ENCODE data around the gene P2RX5. TPM values are rescaled to one million over a fixed set of nuclear protein-coding genes. Genes with fewer than 3 reads are reported as not detected.
"Not testable (repeated sequence)": the region's sequence is repeated elsewhere in the genome, so short reads cannot be mapped to it uniquely, and the experiment has no call there.

P2RX5 gene
- total RNA-seq, 4 donors from 2014 or later: 0.54 TPM; not detected in 3

DNA sequence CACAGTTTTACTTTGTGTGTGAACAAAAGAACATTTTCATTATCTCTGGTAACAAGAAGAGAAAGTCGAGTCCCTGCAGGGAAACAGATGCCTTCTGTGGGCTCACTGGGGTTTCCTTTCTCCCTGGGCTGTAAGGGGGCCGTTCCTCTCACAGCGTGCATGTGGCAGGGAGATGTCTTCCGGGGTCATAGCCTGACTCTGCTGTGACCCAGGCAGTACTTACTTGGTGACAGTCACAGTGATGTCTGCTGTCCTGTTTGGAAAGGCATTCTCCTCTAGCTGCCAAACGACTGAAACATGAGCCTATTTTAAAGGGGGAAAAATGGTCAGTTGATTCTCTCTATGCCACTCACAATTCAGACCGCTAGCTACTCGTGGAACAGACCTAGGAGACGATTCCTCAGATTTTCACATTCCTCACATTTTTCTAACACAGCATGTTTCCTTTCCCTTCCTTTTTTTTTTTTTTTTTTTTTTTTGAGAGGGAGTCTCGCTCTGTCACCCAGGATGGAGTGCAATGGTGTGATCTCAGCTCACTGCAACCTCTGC, 35.0 kb upstream of the P2RX5 start:
- H3K4me3 ChIP-seq (replicated peaks in 1 of 3): no peak overlapping the region
- TF ChIP-seq POLR2A (IDR thresholded peaks at IDR 0.05): no peak
- no peaks in the 10 kb centered on the region for H3K36me3 ChIP-seq
- peaks cover 0 to 14% of the 10 kb centered on the region in 2 donors for H3K4me1 ChIP-seq
- no peaks in the 10 kb centered on the region for H3K9me3 ChIP-seq
- WGBS, 2 donors: 44% methylated on average over 9 of the region's 9 CpGs
- H3K27ac ChIP-seq: no peak overlapping the region
- intact Hi-C loops (cut with DNase I): no loop called here
- DNase-seq: no peak
- no peaks in the 10 kb centered on the region for H3K27me3 ChIP-seq

DNA sequence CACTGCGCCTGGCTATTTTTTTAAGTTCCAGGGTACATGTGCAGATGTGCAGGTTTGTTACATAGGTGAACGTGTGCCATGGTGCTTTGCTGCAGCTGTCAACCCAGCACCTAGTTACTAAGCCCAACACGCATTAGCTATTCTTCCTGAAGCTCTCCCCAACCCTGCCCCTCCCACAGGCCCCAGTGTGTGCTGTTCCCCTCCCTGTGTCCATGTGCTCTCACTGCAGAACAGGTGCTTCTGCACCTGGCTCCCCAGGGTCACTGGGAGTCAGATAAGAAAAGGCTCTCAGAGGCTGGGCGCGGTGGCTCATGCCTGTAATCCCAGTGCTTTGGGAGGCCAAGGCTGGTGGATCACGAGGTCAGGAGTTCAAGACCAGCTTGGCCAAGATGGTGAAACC, 33.9 kb upstream of the P2RX5 start:
- DNase-seq: no peak
- Histone ChIP-seq H3K9me3 (no peaks in the 10 kb centered on the region), H3K36me3 (no peaks in the 10 kb centered on the region), H3K4me1 (peaks cover 0 to 14% of the 10 kb centered on the region in 2 donors), H3K27ac (no peak overlapping the region), H3K4me3 (replicated peaks in 1 of 3) (no peak overlapping the region), H3K27me3 (no peaks in the 10 kb centered on the region)
- TF ChIP-seq POLR2A (IDR thresholded peaks at IDR 0.05): no peak
- 83 to 94% methylated on average over 4 to 6 of the region's 6 CpGs for WGBS, 2 donors
- intact Hi-C loops (cut with DNase I): no loop called here

DNA sequence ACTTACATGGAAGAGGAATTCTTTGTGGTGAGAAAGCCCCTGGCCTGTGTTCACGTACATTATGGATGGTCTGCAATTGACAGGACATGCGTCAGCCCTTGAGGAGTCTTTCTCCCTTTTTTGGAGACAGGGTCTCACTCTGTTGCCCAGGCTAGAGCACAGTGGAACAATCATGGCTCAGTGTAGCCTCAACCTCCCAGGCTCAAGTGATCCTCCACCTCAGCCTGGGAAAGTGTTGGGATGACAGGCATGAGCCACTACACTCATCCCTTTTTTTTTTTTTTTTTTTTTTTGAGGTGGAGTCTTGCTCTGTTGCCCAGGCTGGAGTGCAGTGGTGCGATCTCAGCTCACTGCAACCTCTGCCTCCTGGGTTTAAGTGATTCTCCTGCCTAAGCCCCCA, 32.1 kb upstream of the P2RX5 start:
- H3K36me3 ChIP-seq; H3K4me3 ChIP-seq (replicated peaks in 1 of 3); intact Hi-C loops (cut with DNase I); DNase-seq; H3K27ac ChIP-seq; H3K27me3 ChIP-seq; H3K9me3 ChIP-seq: not testable (repeated sequence)
- WGBS, 2 donors: 97 to 98% methylated on average over 3 of the region's 3 CpGs
- H3K4me1 ChIP-seq: peaks cover 6 to 21% of the 10 kb centered on the region in 2 donors

DNA sequence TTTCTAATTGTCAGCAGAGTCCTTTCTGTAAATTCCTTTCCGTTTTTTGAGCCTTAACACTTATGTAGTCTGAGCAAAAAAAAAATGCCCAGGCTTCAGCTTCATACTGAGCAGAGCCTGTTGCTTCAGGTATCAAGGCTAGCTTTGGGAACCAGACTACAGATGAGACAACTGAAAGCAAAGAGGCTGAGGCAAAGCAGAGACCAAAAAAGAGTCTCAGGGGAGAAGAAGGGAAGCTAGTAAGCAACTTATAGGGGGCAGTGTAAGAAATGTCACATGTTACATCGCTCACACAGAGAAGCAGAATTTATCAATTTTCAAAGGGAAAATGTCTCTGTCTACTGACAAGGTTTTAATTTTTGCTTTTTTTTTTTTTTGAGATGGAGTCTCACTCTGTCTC, 31.1 kb upstream of the P2RX5 start:
- Histone ChIP-seq H3K4me3 (replicated peaks in 1 of 3) (no peak overlapping the region), H3K27me3 (no peaks in the 10 kb centered on the region), H3K9me3 (no peaks in the 10 kb centered on the region), H3K27ac (no peak overlapping the region), H3K36me3 (no peaks in the 10 kb centered on the region), H3K4me1 (peaks cover 13 to 21% of the 10 kb centered on the region in 2 donors)
- 38 to 88% methylated on average over 2 of the region's 2 CpGs for WGBS, 2 donors
- TF ChIP-seq POLR2A (IDR thresholded peaks at IDR 0.05): no peak
- TF ChIP-seq, protein P1, sequence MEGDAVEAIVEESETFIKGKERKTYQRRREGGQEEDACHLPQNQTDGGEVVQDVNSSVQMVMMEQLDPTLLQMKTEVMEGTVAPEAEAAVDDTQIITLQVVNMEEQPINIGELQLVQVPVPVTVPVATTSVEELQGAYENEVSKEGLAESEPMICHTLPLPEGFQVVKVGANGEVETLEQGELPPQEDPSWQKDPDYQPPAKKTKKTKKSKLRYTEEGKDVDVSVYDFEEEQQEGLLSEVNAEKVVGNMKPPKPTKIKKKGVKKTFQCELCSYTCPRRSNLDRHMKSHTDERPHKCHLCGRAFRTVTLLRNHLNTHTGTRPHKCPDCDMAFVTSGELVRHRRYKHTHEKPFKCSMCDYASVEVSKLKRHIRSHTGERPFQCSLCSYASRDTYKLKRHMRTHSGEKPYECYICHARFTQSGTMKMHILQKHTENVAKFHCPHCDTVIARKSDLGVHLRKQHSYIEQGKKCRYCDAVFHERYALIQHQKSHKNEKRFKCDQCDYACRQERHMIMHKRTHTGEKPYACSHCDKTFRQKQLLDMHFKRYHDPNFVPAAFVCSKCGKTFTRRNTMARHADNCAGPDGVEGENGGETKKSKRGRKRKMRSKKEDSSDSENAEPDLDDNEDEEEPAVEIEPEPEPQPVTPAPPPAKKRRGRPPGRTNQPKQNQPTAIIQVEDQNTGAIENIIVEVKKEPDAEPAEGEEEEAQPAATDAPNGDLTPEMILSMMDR (IDR thresholded peaks at IDR 0.05): no peak
- intact Hi-C loops (cut with DNase I): no loop called here
- DNase-seq: no peak

DNA sequence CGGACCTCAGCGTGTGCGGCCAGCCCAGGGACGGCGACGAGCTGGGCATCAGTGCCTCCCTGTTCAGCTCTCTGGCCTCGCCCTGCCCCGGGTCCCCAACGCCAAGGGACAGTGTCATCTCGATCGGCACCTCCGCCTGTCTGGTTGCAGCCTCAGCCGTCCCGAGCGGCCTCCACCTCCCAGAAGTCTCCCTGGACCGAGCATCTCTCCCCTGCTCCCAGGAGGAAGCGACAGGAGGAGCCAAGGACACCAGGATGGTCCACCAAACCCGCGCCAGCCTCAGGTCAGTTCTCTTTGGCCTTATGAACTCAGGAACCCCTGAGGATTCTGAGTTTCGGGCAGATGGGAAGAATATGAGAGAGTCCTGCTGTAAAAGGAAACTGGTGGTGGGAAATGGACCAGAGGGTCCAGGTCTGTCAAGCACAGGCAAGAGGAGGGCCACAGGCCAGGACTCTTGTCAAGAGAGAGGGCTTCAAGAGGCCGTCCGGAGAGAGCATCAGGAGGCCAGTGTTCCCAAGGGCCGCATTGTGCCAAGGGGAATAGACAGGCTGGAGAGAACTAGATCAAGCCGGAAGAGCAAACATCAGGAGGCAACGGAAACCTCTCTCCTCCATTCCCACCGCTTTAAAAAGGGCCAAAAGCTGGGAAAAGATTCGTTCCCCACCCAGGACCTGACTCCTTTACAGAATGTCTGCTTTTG, 28.6 kb upstream of the P2RX5 start:
- no peak for TF ChIP-seq POLR2A (IDR thresholded peaks at IDR 0.05)
- no peak for DNase-seq
- Histone ChIP-seq H3K36me3 (no peaks in the 10 kb centered on the region), H3K27ac (no peak overlapping the region), H3K4me1 (peaks cover 13 to 14% of the 10 kb centered on the region in 2 donors), H3K9me3 (no peaks in the 10 kb centered on the region), H3K4me3 (replicated peaks in 1 of 3) (peak overlapping the region in 2 of 3 donors; percentile 71 to 92), H3K27me3 (no peaks in the 10 kb centered on the region)
- WGBS, 2 donors: 22 to 38% methylated on average over 11 to 18 of the region's 27 CpGs
- intact Hi-C loops (cut with DNase I): no loop called here

DNA sequence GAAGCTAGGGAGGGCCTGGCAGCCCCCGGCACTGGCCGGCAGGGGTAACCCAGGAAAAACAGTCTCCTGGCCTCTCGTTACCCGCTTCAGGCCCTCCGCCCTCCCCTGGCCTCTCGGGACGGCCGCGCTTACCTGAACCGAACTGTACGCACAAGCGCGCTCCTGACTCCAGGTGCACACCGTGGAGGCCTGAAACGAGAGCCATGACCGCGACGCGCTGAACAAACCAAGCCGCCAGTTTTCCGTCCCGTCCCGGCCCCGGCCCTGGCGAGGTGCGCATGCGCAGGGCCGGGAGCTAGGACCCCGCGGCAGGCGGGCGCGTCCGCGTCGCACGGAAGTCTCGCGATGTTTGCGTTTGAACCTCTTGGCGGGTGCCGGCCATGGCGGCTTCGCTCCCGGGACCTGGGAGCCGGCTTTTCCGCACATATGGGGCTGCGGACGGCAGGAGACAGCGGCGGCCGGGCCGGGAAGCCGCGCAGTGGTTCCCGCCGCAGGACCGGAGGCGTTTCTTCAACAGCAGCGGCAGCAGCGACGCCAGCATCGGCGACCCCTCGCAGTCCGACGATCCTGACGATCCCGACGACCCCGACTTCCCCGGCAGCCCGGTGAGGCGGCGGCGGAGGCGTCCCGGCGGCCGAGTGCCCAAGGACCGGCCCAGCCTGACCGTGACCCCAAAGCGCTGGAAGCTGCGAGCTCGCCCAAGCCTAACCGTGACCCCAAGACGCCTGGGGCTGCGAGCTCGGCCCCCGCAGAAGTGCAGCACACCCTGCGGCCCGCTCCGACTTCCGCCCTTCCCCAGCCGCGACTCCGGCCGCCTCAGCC, 27.8 kb upstream of the P2RX5 start, which contains the start of gene HASPIN:
HASPIN (plus strand) TSS at position 348 of the 822 bp plus-strand sequence; CDS start at position 381, 33 bp downstream.
- WGBS, 2 donors: 0 to 1% methylated on average over 5 to 22 of the region's 98 CpGs
- intact Hi-C loops (cut with DNase I): no loop called here
- TF ChIP-seq, protein P1 (IDR thresholded peaks at IDR 0.05): peak in 1 of 6 experiments; percentile 33
- peak in 1 of 2 donors; percentile 62 for TF ChIP-seq POLR2A (IDR thresholded peaks at IDR 0.05)
- H3K27me3 ChIP-seq: no peaks in the 10 kb centered on the region
- H3K36me3 ChIP-seq: no peaks in the 10 kb centered on the region
- peaks cover 13 to 14% of the 10 kb centered on the region in 2 donors for H3K4me1 ChIP-seq
- H3K4me3 ChIP-seq (replicated peaks in 1 of 3): peak within 1 kb of the TSS; percentile 71 to 95 (median 92)
- peak within 1 kb of the TSS; percentile 53 to 78 (median 77) for H3K27ac ChIP-seq
- peak; percentile 85 to 88 for DNase-seq
- no peaks in the 10 kb centered on the region for H3K9me3 ChIP-seq

Measured in thyroid gland (tissue), 4 donors.